Hepatocyte (in vitro differentiated cells): ENCODE data around the gene RARA.

Experiments used
- CTCF ChIP-seq: fragments of 200-600 bp; sonication (generic); IDR thresholded peaks from 2 replicates; pipeline ENCODE4 v1.5.1; 2016; ENCODE audit warnings: antibody characterized with exemption, mild to moderate bottlenecking; ENCODE audit not compliant: poor library complexity
- EZH2 ChIP-seq: fragments of 200-600 bp; sonication (generic); IDR thresholded peaks from 2 replicates; pipeline ENCODE4 v1.6.1; 2016; ENCODE audit warnings: antibody characterized with exemption, mild to moderate bottlenecking, borderline replicate concordance
- EZH2phosphoT487 ChIP-seq: fragments of 200-600 bp; sonication (generic); IDR thresholded peaks from one replicate; pipeline ENCODE4 v1.6.1; 2018; ENCODE audit warnings: antibody characterized with exemption, mild to moderate bottlenecking, low read depth, moderate library complexity; ENCODE audit not compliant: unreplicated experiment, severe bottlenecking

DNA sequence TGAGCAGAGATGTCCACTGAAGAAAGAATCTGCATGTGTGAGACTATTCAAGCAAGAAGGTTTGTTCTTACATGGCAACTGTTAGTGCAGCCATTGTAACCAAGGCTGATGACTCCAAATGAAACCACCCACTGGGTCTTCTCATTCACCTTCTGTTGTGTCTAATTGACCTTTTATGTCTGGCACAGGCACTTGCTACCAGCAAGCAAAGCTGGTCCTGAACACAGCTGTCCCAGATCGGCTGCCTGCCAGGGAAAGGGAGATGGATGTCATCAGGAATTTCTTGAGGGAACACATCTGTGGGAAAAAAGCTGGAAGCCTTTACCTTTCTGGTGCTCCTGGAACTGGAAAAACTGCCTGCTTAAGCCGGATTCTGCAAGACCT, 17.7 kb upstream of the RARA start:
- TF ChIP-seq CTCF (no peak), EZH2 (no peak), EZH2phosphoT487 (no peak)
